ENCODE measurements around the gene IL6ST.

DNA sequence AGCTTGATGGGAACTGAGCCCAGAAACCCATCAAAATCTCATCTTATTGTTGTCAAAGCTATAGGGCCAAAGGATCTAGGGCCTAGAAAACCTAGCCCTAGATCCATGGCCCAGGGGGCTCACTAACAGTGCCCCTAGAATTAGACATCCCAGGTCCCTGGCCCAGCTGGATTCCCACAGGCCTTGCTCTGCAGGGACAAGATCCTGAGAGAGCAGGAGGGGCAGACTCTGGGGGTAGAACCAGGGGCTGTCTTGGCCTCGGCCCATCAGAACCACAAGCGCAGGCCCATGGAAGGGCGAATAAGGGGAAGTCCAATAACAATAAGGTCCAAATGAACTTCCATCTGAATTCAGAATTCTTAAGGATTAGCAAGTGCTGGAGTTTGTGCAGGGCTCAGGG, 69.6 kb downstream of the IL6ST start:
- TF ChIP-seq, protein P1, sequence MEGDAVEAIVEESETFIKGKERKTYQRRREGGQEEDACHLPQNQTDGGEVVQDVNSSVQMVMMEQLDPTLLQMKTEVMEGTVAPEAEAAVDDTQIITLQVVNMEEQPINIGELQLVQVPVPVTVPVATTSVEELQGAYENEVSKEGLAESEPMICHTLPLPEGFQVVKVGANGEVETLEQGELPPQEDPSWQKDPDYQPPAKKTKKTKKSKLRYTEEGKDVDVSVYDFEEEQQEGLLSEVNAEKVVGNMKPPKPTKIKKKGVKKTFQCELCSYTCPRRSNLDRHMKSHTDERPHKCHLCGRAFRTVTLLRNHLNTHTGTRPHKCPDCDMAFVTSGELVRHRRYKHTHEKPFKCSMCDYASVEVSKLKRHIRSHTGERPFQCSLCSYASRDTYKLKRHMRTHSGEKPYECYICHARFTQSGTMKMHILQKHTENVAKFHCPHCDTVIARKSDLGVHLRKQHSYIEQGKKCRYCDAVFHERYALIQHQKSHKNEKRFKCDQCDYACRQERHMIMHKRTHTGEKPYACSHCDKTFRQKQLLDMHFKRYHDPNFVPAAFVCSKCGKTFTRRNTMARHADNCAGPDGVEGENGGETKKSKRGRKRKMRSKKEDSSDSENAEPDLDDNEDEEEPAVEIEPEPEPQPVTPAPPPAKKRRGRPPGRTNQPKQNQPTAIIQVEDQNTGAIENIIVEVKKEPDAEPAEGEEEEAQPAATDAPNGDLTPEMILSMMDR (IDR thresholded peaks at IDR 0.05), result no peak
- TF ChIP-seq POLR2A (IDR thresholded peaks at IDR 0.05), result no peak

Data from breast epithelium (tissue), 3 donors.